AG08395 (cell line): ENCODE data around the gene KLK1.

ENCODE experiments used
- DNase-seq: peaks from one replicate; pipeline ENCODE4 v3.0.0; 2012; ENCODE audit warnings: mixed read lengths, low spot score

Gene KLK1

GRCh38 chr19:50823389-50824042 lies at the start of gene KLK1:
Gene KLK1, minus strand, starts transcription at chr19:50823787. Its CDS starts 39 bp downstream, at chr19:50823748.
- DNase-seq, result no peak

- no peak for DNase-seq
Measured at GRCh38 chr19:50873056-50873455, 49.5 kb upstream of the KLK1 start, which contains the start of gene KLK2. Gene KLK2, plus strand, starts transcription at chr19:50873439. Its CDS starts 35 bp downstream, at chr19:50873474.

- no peak for DNase-seq
Measured at GRCh38 chr19:50870417-50871089, 47.0 kb upstream of the KLK1 start.

- no peak for DNase-seq
Measured at GRCh38 chr19:50869479-50869878, 45.9 kb upstream of the KLK1 start.

GRCh38 chr19:50861496-50862286 lies 38.1 kb upstream of the KLK1 start:
- no peak for DNase-seq

- DNase-seq, result no peak
Measured at GRCh38 chr19:50861010-50861409, 37.4 kb upstream of the KLK1 start.

- DNase-seq, result no peak
Measured at GRCh38 chr19:50859849-50860248, 36.3 kb upstream of the KLK1 start.

- DNase-seq, result no peak
Measured at GRCh38 chr19:50858886-50859285, 35.3 kb upstream of the KLK1 start.

- DNase-seq, result no peak
Measured at GRCh38 chr19:50857366-50857765, 33.8 kb upstream of the KLK1 start.

- DNase-seq, result no peak
Measured at GRCh38 chr19:50854636-50855410, 31.2 kb upstream of the KLK1 start, which contains the start of gene KLK3. Gene KLK3, plus strand, starts transcription at chr19:50854915. Its CDS starts 41 bp downstream, at chr19:50854956.

GRCh38 chr19:50851620-50852019 lies 28.0 kb upstream of the KLK1 start:
- DNase-seq, result no peak

GRCh38 chr19:50850738-50851137 lies 27.2 kb upstream of the KLK1 start:
- no peak for DNase-seq

GRCh38 chr19:50844296-50844935 lies 20.8 kb upstream of the KLK1 start:
- DNase-seq, result no peak

- no peak for DNase-seq
Measured at GRCh38 chr19:50843701-50844221, 20.2 kb upstream of the KLK1 start.

- no peak for DNase-seq
Measured at GRCh38 chr19:50843205-50843604, 19.6 kb upstream of the KLK1 start.

- no peak for DNase-seq
Measured at GRCh38 chr19:50842130-50842529, 18.5 kb upstream of the KLK1 start.

GRCh38 chr19:50839712-50840655 lies 16.4 kb upstream of the KLK1 start:
- DNase-seq, result no peak

GRCh38 chr19:50838239-50838638 lies 14.7 kb upstream of the KLK1 start:
- DNase-seq, result no peak

GRCh38 chr19:50837300-50837699 lies 13.7 kb upstream of the KLK1 start:
- no peak for DNase-seq

GRCh38 chr19:50836543-50837195 lies 13.1 kb upstream of the KLK1 start:
- no peak for DNase-seq
